SH-SY5Y (cell line): ENCODE results near the gene GIGYF1.

Experiments used
- GATA2 ChIP-seq: IDR thresholded peaks from 2 replicates; pipeline ENCODE4 v1.6.1; 2011; ENCODE audit warnings: mild to moderate bottlenecking, low read depth, low read length
- GATA3 ChIP-seq: IDR thresholded peaks from 2 replicates; pipeline ENCODE4 v1.6.1; 2011; ENCODE audit warnings: low read depth, mild to moderate bottlenecking, low read length, moderate library complexity

DNA sequence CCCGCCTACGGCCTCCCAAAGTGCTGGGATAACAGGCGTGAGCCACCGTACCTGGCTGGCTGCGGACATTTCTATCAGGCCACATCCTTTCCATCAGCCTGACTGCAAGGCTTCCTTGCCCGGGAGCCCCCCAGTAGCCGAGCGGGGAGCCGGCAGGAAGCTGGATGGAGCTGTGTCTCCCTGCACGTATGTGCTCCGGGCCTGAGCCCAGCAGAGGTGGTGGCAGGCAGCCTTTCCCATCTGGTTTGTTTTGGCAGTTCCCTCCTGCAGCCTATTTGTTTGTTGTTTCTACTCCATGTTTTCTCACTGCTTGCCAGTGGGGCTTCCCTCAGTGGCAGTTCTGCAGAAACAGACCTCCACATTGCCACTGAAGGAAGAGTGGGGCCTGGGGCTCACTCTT lies 17.3 kb upstream of the GIGYF1 start:
- TF ChIP-seq GATA2 (no peak), GATA3 (no peak)
